ENCODE data around the gene TMX4. TPM values are rescaled to one million over a fixed set of nuclear protein-coding genes. Genes with fewer than 3 reads are reported as not detected.
A peak's percentile ranks its signal among the peaks of the same experiment; 100 is the strongest.

TMX4 gene, protein sequence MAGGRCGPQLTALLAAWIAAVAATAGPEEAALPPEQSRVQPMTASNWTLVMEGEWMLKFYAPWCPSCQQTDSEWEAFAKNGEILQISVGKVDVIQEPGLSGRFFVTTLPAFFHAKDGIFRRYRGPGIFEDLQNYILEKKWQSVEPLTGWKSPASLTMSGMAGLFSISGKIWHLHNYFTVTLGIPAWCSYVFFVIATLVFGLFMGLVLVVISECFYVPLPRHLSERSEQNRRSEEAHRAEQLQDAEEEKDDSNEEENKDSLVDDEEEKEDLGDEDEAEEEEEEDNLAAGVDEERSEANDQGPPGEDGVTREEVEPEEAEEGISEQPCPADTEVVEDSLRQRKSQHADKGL
- total RNA-seq (2014; rRNA removed; shearing (Covaris generic)) (5.0 and 7.5 TPM in 2 replicates), polyA plus RNA-seq (2016; fragmentation: Nextera tagmentation; extraction: Ambion mirVana) (2.1 and 2.5 TPM in 2 replicates)
- long read RNA-seq, full-length matches to known transcripts, result 10 of 11 reads
- long read RNA-seq, partial matches to known transcripts, result 1 of 11 reads
- long read RNA-seq, other reads (novel, unspliced or antisense), result 0 of 11 reads

DNA sequence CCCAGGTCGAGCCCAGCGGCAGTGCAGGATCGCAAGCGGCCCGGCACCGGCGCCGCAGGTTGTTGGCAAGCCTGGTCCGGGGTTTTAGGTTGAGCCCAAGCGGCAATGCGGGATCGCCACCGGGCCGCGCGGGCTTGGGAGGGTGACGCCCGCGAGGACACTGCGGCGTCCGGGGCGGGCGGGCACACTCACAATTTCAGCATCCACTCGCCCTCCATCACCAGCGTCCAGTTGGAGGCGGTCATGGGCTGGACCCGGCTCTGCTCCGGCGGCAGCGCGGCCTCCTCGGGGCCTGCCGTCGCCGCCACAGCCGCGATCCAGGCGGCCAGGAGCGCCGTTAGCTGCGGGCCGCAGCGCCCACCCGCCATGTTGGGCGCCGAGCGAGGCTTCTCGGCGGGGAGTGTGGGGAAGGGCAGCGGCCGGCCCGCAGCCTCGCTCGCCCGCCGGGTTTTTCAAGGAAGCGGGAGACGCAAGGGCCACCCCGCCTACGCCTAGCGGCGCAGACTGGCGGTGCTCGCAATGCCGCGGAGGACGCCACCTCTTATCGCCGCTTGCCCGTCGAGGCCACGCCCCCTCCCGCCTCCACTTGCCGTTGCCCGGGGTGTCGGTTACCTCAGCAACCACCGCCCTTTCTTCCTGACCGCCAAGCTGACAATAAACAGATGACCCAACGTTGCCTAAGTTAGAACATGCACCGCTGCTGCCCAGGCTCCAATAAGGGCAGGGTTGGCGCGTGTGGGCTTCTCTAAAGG is at the start of gene TMX4:
TSS of gene TMX4 (minus strand) at position 516 of the 752 bp plus-strand sequence. CDS start at position 368, 148 bp downstream.
- Histone ChIP-seq H3K4me1 (ENCODE audit: insufficient read depth) (peaks cover 4% of the 10 kb centered on the region), H3K9me2 (ENCODE audit: insufficient read depth) (no peaks in the 10 kb centered on the region), H3K4me2 (peak within 1 kb of the TSS; percentile 93), H3K27me3 (ENCODE audit: insufficient read depth) (no peaks in the 10 kb centered on the region), H3F3A (replicated peaks; ENCODE audit: low read depth) (no peaks in the 10 kb centered on the region), H3K36me3 (ENCODE audit: insufficient read depth) (no peaks in the 10 kb centered on the region), H3K79me2 (replicated peaks; ENCODE audit: insufficient read depth) (no peaks in the 10 kb centered on the region), H3K4me3 (peak within 1 kb of the TSS; percentile 64), H4K20me1 (replicated peaks; ENCODE audit: insufficient read depth) (0 out of 2 replicates have a peak, but pooled peaks cover 4% of the 10 kb centered on the region), H3K27ac (ENCODE audit: low read depth) (no peak within 1 kb of the TSS), H2AFZ (peak within 1 kb of the TSS; percentile 90)
- H3K27ac Mint-ChIP-seq, result peak within 1 kb of the TSS; percentile 95
- H3K4me3 Mint-ChIP-seq, result peak within 1 kb of the TSS; percentile 88
- peaks cover 10% of the 10 kb centered on the region; the same call in 2 of the 3 replicates for H3K4me1 Mint-ChIP-seq
- no peaks in the 10 kb centered on the region; the same call in 2 of the 3 replicates for H3K36me3 Mint-ChIP-seq (ENCODE audit: low read depth)
- TF ChIP-seq STAT1 (IDR thresholded peaks at IDR 0.05; ENCODE audit: unreplicated experiment) (no peak), CREB1 (CRISPR knock-in tag; IDR thresholded peaks at IDR 0.05; ENCODE audit: low read depth) (no peak), EZH2 (IDR thresholded peaks at IDR 0.05; ENCODE audit: low read depth, unreplicated experiment) (no peak), JUNB (IDR thresholded peaks at IDR 0.05; ENCODE audit: unreplicated experiment) (no peak), NANOG (IDR thresholded peaks at IDR 0.05; ENCODE audit: borderline replicate concordance) (no peak), ZNF331 (CRISPR knock-in tag; IDR thresholded peaks at IDR 0.05; ENCODE audit: low read depth) (no peak), POLR2AphosphoS5 (IDR thresholded peaks at IDR 0.05; ENCODE audit: low read depth) (peak; percentile 67), ZNF114 (CRISPR knock-in tag; IDR thresholded peaks at IDR 0.05) (no peak)
- TF ChIP-seq, protein P1, sequence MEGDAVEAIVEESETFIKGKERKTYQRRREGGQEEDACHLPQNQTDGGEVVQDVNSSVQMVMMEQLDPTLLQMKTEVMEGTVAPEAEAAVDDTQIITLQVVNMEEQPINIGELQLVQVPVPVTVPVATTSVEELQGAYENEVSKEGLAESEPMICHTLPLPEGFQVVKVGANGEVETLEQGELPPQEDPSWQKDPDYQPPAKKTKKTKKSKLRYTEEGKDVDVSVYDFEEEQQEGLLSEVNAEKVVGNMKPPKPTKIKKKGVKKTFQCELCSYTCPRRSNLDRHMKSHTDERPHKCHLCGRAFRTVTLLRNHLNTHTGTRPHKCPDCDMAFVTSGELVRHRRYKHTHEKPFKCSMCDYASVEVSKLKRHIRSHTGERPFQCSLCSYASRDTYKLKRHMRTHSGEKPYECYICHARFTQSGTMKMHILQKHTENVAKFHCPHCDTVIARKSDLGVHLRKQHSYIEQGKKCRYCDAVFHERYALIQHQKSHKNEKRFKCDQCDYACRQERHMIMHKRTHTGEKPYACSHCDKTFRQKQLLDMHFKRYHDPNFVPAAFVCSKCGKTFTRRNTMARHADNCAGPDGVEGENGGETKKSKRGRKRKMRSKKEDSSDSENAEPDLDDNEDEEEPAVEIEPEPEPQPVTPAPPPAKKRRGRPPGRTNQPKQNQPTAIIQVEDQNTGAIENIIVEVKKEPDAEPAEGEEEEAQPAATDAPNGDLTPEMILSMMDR (conservative IDR thresholded peaks at IDR 0.05; ENCODE audit: low read depth in 2 of 2), result peak in 1 of 2 experiments; percentile 35; a peak in 3 of 4 replicates
- TF ChIP-seq, protein P2, sequence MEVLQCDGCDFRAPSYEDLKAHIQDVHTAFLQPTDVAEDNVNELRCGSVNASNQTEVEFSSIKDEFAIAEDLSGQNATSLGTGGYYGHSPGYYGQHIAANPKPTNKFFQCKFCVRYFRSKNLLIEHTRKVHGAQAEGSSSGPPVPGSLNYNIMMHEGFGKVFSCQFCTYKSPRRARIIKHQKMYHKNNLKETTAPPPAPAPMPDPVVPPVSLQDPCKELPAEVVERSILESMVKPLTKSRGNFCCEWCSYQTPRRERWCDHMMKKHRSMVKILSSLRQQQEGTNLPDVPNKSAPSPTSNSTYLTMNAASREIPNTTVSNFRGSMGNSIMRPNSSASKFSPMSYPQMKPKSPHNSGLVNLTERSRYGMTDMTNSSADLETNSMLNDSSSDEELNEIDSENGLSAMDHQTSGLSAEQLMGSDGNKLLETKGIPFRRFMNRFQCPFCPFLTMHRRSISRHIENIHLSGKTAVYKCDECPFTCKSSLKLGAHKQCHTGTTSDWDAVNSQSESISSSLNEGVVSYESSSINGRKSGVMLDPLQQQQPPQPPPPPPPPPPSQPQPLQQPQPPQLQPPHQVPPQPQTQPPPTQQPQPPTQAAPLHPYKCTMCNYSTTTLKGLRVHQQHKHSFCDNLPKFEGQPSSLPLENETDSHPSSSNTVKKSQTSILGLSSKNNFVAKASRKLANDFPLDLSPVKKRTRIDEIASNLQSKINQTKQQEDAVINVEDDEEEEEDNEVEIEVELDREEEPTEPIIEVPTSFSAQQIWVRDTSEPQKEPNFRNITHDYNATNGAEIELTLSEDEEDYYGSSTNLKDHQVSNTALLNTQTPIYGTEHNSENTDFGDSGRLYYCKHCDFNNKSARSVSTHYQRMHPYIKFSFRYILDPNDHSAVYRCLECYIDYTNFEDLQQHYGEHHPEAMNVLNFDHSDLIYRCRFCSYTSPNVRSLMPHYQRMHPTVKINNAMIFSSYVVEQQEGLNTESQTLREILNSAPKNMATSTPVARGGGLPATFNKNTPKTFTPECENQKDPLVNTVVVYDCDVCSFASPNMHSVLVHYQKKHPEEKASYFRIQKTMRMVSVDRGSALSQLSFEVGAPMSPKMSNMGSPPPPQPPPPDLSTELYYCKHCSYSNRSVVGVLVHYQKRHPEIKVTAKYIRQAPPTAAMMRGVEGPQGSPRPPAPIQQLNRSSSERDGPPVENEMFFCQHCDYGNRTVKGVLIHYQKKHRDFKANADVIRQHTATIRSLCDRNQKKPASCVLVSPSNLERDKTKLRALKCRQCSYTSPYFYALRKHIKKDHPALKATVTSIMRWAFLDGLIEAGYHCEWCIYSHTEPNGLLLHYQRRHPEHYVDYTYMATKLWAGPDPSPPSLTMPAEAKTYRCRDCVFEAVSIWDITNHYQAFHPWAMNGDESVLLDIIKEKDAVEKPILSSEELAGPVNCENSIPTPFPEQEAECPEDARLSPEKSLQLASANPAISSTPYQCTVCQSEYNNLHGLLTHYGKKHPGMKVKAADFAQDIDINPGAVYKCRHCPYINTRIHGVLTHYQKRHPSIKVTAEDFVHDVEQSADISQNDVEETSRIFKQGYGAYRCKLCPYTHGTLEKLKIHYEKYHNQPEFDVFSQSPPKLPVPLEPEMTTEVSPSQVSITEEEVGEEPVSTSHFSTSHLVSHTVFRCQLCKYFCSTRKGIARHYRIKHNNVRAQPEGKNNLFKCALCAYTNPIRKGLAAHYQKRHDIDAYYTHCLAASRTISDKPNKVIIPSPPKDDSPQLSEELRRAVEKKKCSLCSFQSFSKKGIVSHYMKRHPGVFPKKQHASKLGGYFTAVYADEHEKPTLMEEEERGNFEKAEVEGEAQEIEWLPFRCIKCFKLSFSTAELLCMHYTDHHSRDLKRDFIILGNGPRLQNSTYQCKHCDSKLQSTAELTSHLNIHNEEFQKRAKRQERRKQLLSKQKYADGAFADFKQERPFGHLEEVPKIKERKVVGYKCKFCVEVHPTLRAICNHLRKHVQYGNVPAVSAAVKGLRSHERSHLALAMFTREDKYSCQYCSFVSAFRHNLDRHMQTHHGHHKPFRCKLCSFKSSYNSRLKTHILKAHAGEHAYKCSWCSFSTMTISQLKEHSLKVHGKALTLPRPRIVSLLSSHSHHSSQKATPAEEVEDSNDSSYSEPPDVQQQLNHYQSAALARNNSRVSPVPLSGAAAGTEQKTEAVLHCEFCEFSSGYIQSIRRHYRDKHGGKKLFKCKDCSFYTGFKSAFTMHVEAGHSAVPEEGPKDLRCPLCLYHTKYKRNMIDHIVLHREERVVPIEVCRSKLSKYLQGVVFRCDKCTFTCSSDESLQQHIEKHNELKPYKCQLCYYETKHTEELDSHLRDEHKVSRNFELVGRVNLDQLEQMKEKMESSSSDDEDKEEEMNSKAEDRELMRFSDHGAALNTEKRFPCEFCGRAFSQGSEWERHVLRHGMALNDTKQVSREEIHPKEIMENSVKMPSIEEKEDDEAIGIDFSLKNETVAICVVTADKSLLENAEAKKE (CRISPR knock-in tag; IDR thresholded peaks at IDR 0.05), result no peak
- DNase-seq (ENCODE audit: low spot score) (peak; percentile 96), ATAC-seq (peak; percentile 93)
- H3K27me3 Mint-ChIP-seq (ENCODE audit: insufficient read depth, low read depth, poor library complexity), result peaks cover 3% of the 10 kb centered on the region
- no peaks in the 10 kb centered on the region for H3K9me3 Mint-ChIP-seq

Data from GM23338 (cell line).